GM12878 (cell line): ENCODE measurements around the gene GSTM2. TPM values are rescaled to one million over a fixed set of nuclear protein-coding genes. Genes with fewer than 3 reads are reported as not detected.

Experiments used
- BMI1 ChIP-seq: fragments of 450-650 bp; IDR thresholded peaks from 2 replicates; pipeline ENCODE4 v1.6.1; 2016; ENCODE audit warnings: mild to moderate bottlenecking, moderate library complexity, borderline replicate concordance
- CREB1 ChIP-seq: IDR thresholded peaks from 2 replicates; pipeline ENCODE4 v1.6.1; 2012; ENCODE audit warnings: low read depth, mild to moderate bottlenecking, inconsistent platforms
- EGR1 ChIP-seq, 2 experiments: IDR thresholded peaks; 1 replicate in 1 of 2; 2 replicates in 1 of 2; pipeline ENCODE4 v1.6.1; 2011 to 2012; ENCODE audit warnings: low read depth in 2 of 2, low read length in 2 of 2, borderline replicate concordance in 1 of 2, mild to moderate bottlenecking in 1 of 2, moderate library complexity in 1 of 2
- ETV6 ChIP-seq, 2 experiments: fragments of 450-650 bp in 1 of 2; IDR thresholded peaks in 1 of 2; conservative IDR thresholded peaks in 1 of 2; 2 replicates each; pipeline ENCODE4 v1.6.1; 2014; ENCODE audit warnings: antibody characterized with exemption in 1 of 2, borderline replicate concordance in 1 of 2, low read depth in 1 of 2, mild to moderate bottlenecking in 1 of 2, moderate library complexity in 1 of 2
- HDGF ChIP-seq: fragments of 450-650 bp; IDR thresholded peaks from 2 replicates; pipeline ENCODE4 v1.6.1; 2016; ENCODE audit warnings: antibody characterized with exemption
- JUNB ChIP-seq: IDR thresholded peaks from 2 replicates; pipeline ENCODE4 v1.6.1; 2016; ENCODE audit warnings: antibody characterized with exemption, mild to moderate bottlenecking
- JUND ChIP-seq: IDR thresholded peaks from 2 replicates; pipeline ENCODE4 v1.6.1; 2012; ENCODE audit warnings: low read depth, mild to moderate bottlenecking, low read length, improper control_type of control experiment, moderate library complexity
- MEF2B ChIP-seq: fragments of 450-650 bp; IDR thresholded peaks from 2 replicates; pipeline ENCODE4 v1.6.1; 2018; ENCODE audit warnings: mild to moderate bottlenecking, moderate library complexity; ENCODE audit not compliant: partially characterized antibody, poor library complexity, severe bottlenecking
- MTA3 ChIP-seq: IDR thresholded peaks from 2 replicates; pipeline ENCODE4 v1.6.1; 2012; ENCODE audit warnings: low read length, inconsistent platforms, borderline replicate concordance
- NFYB ChIP-seq: IDR thresholded peaks from 2 replicates; pipeline ENCODE4 v1.6.1; 2011; ENCODE audit warnings: low read depth, mild to moderate bottlenecking, low read length, improper control_type of control experiment, moderate library complexity; ENCODE audit not compliant: insufficient read depth
- NR2C2 ChIP-seq: IDR thresholded peaks from 2 replicates; pipeline ENCODE4 v1.6.1; 2011; ENCODE audit warnings: borderline replicate concordance, low read depth; ENCODE audit not compliant: control insufficient read depth, insufficient read length
- PAX5 ChIP-seq: IDR thresholded peaks from 2 replicates; pipeline ENCODE4 v1.6.1; 2011; ENCODE audit warnings: low read depth, low read length, borderline replicate concordance
- RB1 ChIP-seq: fragments of 450-650 bp; formaldehyde crosslinking; IDR thresholded peaks from 2 replicates; pipeline ENCODE4 v1.6.1; 2017; ENCODE audit warnings: mild to moderate bottlenecking, borderline replicate concordance
- RBBP5 ChIP-seq: fragments of 200-600 bp; sonication (generic); conservative IDR thresholded peaks from 2 replicates; pipeline ENCODE4 v1.6.1; 2016
- RCOR1 ChIP-seq: conservative IDR thresholded peaks from 2 replicates; pipeline ENCODE4 v1.6.1; 2012; ENCODE audit warnings: low read depth, low read length, improper control_type of control experiment
- RUNX3 ChIP-seq: IDR thresholded peaks from 2 replicates; pipeline ENCODE4 v1.6.1; 2012; ENCODE audit warnings: low read length, inconsistent platforms
- SIN3A ChIP-seq: IDR thresholded peaks from 2 replicates; pipeline ENCODE4 v1.6.1; 2012; ENCODE audit warnings: low read depth, low read length, improper control_type of control experiment
- SMARCA5 ChIP-seq: fragments of 450-650 bp; IDR thresholded peaks from 2 replicates; pipeline ENCODE4 v1.6.1; 2017; ENCODE audit warnings: mild to moderate bottlenecking
- SREBF1 ChIP-seq: IDR thresholded peaks from 2 replicates; pipeline ENCODE4 v1.6.1; 2012; ENCODE audit warnings: mild to moderate bottlenecking, low read length
- SRF ChIP-seq, 2 experiments: IDR thresholded peaks; 2 replicates each; pipeline ENCODE4 v1.6.1; 2011; ENCODE audit warnings: low read depth in 2 of 2, low read length in 2 of 2, mild to moderate bottlenecking in 1 of 2, moderate library complexity in 1 of 2
- STAT1 ChIP-seq: fragments of 450-650 bp; conservative IDR thresholded peaks from 2 replicates; pipeline ENCODE4 v1.6.1; 2014; ENCODE audit warnings: antibody characterized with exemption, mild to moderate bottlenecking
- ZNF622 ChIP-seq: fragments of 450-650 bp; IDR thresholded peaks from 2 replicates; pipeline ENCODE4 v1.6.1; 2017; ENCODE audit warnings: mild to moderate bottlenecking, inconsistent platforms
- ZSCAN29 ChIP-seq: fragments of 450-650 bp; IDR thresholded peaks from 2 replicates; pipeline ENCODE4 v1.6.1; 2017; ENCODE audit warnings: mild to moderate bottlenecking, moderate library complexity
- polyA plus RNA-seq, 11 experiments: library from polyadenylated mRNA; depleted of rRNA in 4 of 11; unstranded in 6 of 11; stranded (reverse) in 5 of 11; fragments of >200 nt; fragmentation: Nextera tagmentation in 4 of 11; fragmentation: Illumina TruSeq in 1 of 11; extraction: Ambion mirVana in 4 of 11; extraction: Trizol in 1 of 11; gene quantifications; 1 replicate in 1 of 11; 2 replicates in 10 of 11; pipeline versions ENCODE4 v1.2.1 to v1.2.3, GENCODE V29; 2011 to 2016; ENCODE audit warnings: inconsistent platforms in 2 of 11, missing spikeins in 2 of 11, low read depth in 1 of 11
- total RNA-seq, 4 experiments: library from RNA; depleted of rRNA in 3 of 4; stranded (reverse); fragments of >200 nt in 3 of 4; fragmentation: Illumina TruSeq in 1 of 4; extraction: Trizol in 1 of 4; gene quantifications; 2 replicates each; pipeline versions ENCODE4 v1.2.1 to v1.2.3, GENCODE V29; 2013 to 2021
- TF ChIP-seq, protein P1 (sequence below): fragments of 450-650 bp; formaldehyde crosslinking; IDR thresholded peaks from 2 replicates; pipeline ENCODE4 v1.4.0; 2022; ENCODE audit warnings: mild to moderate bottlenecking, moderate library complexity
- TF ChIP-seq, protein P2 (sequence below): fragments of 450-650 bp; IDR thresholded peaks from 2 replicates; pipeline ENCODE4 v1.6.1; 2016; ENCODE audit warnings: mild to moderate bottlenecking, moderate library complexity, borderline replicate concordance

The GSTM2 gene
- total and polyA plus RNA-seq, 10 of the 15 experiments (the other 5 are each of a cell fraction or from before 2014, with no cell fraction given) = 8.3 to 32.3 (median 20.2) TPM

DNA sequence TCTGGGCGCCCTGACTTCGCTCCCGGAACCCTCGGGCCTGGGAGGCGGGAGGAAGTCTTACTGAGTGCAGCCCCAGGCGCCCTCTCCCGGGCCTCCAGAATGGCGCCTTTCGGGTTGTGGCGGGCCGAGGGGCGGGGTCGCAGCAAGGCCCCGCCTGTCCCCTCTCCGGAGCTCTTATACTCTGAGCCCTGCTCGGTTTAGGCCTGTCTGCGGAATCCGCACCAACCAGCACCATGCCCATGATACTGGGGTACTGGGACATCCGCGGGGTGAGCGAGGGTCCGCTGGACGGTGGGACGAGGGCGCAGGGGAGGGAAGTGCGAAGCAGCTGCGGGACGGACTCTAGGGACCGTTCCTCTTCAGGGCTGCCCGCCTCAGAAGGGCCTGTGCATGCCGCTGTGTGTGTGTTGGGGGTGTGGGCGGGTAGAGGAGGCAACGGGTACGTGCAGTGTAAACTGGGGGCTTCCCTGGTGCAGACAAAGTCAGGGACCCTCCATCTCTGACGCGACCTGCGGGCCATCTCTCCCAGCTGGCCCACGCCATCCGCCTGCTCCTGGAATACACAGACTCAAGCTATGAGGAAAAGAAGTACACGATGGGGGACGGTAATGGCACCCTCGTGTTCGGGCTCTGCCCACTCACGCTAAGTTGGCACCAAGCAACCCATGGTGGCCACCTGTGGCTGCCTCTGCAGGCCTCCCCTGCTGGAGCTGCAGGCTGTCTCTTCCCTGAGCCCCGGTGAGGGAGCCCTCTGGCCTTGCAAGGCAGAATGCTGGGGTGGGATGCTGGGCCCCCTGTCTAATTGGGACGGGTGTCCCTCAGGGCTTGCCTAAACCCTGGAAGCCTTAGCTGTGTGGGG lies 20.0 kb downstream of the GSTM2 start, which contains the start of gene GSTM1 (continued):
- TF ChIP-seq CREB1 = no peak
- no peak for TF ChIP-seq SREBF1
- no peak for TF ChIP-seq STAT1
- TF ChIP-seq ZSCAN29 = no peak
- no peak for TF ChIP-seq JUND
- TF ChIP-seq PAX5 = no peak
- TF ChIP-seq RBBP5 = no peak
- TF ChIP-seq, protein P1, sequence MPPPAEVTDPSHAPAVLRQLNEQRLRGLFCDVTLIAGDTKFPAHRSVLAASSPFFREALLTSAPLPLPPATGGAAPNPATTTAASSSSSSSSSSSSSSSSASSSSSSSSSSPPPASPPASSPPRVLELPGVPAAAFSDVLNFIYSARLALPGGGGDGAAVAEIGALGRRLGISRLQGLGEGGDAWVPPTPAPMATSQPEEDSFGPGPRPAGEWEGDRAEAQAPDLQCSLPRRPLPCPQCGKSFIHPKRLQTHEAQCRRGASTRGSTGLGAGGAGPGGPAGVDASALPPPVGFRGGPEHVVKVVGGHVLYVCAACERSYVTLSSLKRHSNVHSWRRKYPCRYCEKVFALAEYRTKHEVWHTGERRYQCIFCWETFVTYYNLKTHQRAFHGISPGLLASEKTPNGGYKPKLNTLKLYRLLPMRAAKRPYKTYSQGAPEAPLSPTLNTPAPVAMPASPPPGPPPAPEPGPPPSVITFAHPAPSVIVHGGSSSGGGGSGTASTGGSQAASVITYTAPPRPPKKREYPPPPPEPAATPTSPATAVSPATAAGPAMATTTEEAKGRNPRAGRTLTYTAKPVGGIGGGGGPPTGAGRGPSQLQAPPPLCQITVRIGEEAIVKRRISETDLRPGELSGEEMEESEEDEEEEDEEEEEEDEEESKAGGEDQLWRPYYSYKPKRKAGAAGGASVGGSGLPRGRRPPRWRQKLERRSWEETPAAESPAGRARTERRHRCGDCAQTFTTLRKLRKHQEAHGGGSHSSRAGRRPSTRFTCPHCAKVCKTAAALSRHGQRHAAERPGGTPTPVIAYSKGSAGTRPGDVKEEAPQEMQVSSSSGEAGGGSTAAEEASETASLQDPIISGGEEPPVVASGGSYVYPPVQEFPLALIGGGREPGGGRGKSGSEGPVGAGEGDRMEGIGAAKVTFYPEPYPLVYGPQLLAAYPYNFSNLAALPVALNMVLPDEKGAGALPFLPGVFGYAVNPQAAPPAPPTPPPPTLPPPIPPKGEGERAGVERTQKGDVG (CRISPR knock-in tag) = no peak
- no peak for TF ChIP-seq RUNX3
- no peak for TF ChIP-seq BMI1
- no peak for TF ChIP-seq NFYB
- no peak for TF ChIP-seq ZNF622
- TF ChIP-seq SIN3A = no peak
- TF ChIP-seq, protein P2, sequence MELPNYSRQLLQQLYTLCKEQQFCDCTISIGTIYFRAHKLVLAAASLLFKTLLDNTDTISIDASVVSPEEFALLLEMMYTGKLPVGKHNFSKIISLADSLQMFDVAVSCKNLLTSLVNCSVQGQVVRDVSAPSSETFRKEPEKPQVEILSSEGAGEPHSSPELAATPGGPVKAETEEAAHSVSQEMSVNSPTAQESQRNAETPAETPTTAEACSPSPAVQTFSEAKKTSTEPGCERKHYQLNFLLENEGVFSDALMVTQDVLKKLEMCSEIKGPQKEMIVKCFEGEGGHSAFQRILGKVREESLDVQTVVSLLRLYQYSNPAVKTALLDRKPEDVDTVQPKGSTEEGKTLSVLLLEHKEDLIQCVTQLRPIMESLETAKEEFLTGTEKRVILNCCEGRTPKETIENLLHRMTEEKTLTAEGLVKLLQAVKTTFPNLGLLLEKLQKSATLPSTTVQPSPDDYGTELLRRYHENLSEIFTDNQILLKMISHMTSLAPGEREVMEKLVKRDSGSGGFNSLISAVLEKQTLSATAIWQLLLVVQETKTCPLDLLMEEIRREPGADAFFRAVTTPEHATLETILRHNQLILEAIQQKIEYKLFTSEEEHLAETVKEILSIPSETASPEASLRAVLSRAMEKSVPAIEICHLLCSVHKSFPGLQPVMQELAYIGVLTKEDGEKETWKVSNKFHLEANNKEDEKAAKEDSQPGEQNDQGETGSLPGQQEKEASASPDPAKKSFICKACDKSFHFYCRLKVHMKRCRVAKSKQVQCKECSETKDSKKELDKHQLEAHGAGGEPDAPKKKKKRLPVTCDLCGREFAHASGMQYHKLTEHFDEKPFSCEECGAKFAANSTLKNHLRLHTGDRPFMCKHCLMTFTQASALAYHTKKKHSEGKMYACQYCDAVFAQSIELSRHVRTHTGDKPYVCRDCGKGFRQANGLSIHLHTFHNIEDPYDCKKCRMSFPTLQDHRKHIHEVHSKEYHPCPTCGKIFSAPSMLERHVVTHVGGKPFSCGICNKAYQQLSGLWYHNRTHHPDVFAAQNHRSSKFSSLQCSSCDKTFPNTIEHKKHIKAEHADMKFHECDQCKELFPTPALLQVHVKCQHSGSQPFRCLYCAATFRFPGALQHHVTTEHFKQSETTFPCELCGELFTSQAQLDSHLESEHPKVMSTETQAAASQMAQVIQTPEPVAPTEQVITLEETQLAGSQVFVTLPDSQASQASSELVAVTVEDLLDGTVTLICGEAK = no peak
- TF ChIP-seq MEF2B = no peak
- no peak for TF ChIP-seq SRF (IDR thresholded peaks at IDR 0.05; ENCODE audit: low read depth in 2 of 2, low read length in 2 of 2)
- TF ChIP-seq SMARCA5 = no peak
- TF ChIP-seq RB1 = peak; percentile 59; the same call in 1 of the 2 replicates
- no peak for TF ChIP-seq RCOR1
- TF ChIP-seq MTA3 = no peak
- TF ChIP-seq ETV6 (conservative IDR thresholded peaks at IDR 0.05 in 1 of 2, IDR thresholded peaks at IDR 0.05 in 1 of 2; ENCODE audit: borderline replicate concordance in 1 of 2, low read depth in 1 of 2) = no peak
- TF ChIP-seq HDGF = no peak
- no peak for TF ChIP-seq NR2C2
- no peak for TF ChIP-seq JUNB
- TF ChIP-seq EGR1 (IDR thresholded peaks at IDR 0.05; ENCODE audit: borderline replicate concordance in 1 of 2, low read depth in 2 of 2, low read length in 2 of 2) = no peak
